K562 (cell line): ENCODE results near the gene LDB2. TPM values are rescaled to one million over a fixed set of nuclear protein-coding genes. Genes with fewer than 3 reads are reported as not detected.

Source experiments
- ATAC-seq: fragments of 200-7000 bp; cut with Tn5 transposase; 3 replicates; pipeline ENCODE4 v1.9.1; 2020; ENCODE audit warnings: moderate library complexity
- BruUV-seq: library from RNA; stranded (reverse); fragments of 400-500 nt; replicated peaks from 2 replicates; lab custom pipeline; 2021; lab: Mats Ljungman, UMichigan
- CTCF ChIA-PET: fragments of 300-600 bp; formaldehyde crosslinking; extraction: SDS; loops from one replicate; lab custom pipeline; 2021; ENCODE audit warnings: low intra/inter-chr PET ratio; lab: Yijun Ruan, JAX
- POLR2A ChIA-PET: fragments of 300-600, 350-650 bp; sonication (Branson Sonifier 250); formaldehyde crosslinking; extraction: SDS; loops from one replicate; lab custom pipeline; 2021; ENCODE audit warnings: antibody characterized with exemption, inconsistent platforms; lab: Yijun Ruan, JAX
- DNase-seq, 4 experiments: peaks; one replicate each; pipeline versions ENCODE4 v3.0.0 to v3.0.0-alpha.2; 2011 to 2018; ENCODE audit warnings: low spot score in 3 of 4, mixed read lengths in 3 of 4; ENCODE audit errors: extremely low read depth in 1 of 4
- FAIRE-seq: peaks from 2 replicates; lab custom pipeline; 2011; peaks lifted over from hg19 to GRCh38; lab: Jason Lieb, UNC
- H2AFZ ChIP-seq: 2 replicates; pipeline ENCODE4 v1.6.0; 2011; ENCODE audit warnings: low read depth, low read length, control low read depth, inconsistent platforms
- H3K27ac ChIP-seq: fragments of 200-600 bp; 3 replicates; pipeline ENCODE4 v1.8.0; 2011; ENCODE audit warnings: low read depth, mild to moderate bottlenecking, control low read depth, inconsistent platforms, low read length, moderate library complexity, mixed read lengths; ENCODE audit errors: extremely low read depth
- H3K27me3 ChIP-seq, 2 experiments: fragments of 300-600 bp in 1 of 2; 2 replicates in 1 of 2; 3 replicates in 1 of 2; pipeline versions ENCODE4 v1.6.0 to v1.8.0; 2011; ENCODE audit warnings: inconsistent platforms in 2 of 2, low read length in 2 of 2, mild to moderate bottlenecking in 1 of 2, mixed read lengths in 1 of 2, moderate library complexity in 1 of 2; ENCODE audit not compliant: control insufficient read depth in 2 of 2, insufficient read depth in 2 of 2
- H3K36me3 ChIP-seq: fragments of 300-600 bp; 3 replicates; pipeline ENCODE4 v1.8.0; 2011; ENCODE audit warnings: mild to moderate bottlenecking, low read length, inconsistent platforms; ENCODE audit not compliant: control insufficient read depth, insufficient read depth
- H3K4me1 ChIP-seq, 2 experiments: fragments of 200-600 bp in 1 of 2; replicated peaks in 1 of 2; 2 replicates in 1 of 2; 3 replicates in 1 of 2; pipeline versions ENCODE4 v1.5.1 to v1.8.0; 2011; ENCODE audit warnings: inconsistent platforms in 2 of 2, low read length in 2 of 2, mild to moderate bottlenecking in 1 of 2, mixed read lengths in 1 of 2, moderate library complexity in 1 of 2; ENCODE audit not compliant: control insufficient read depth in 2 of 2, insufficient read depth in 2 of 2
- H3K4me2 ChIP-seq: 2 replicates; pipeline ENCODE4 v1.6.1; 2011; ENCODE audit warnings: low read length, control low read depth, inconsistent platforms, mixed read lengths; ENCODE audit not compliant: insufficient read depth
- H3K4me3 ChIP-seq: fragments of 200-600 bp; sonication (generic), shearing (Covaris generic); 2 replicates; pipeline ENCODE4 v1.5.1; 2016; ENCODE audit warnings: control low read depth, inconsistent platforms
- H3K79me2 ChIP-seq: fragments of 200-600 bp; 3 replicates; pipeline ENCODE4 v1.8.0; 2011; ENCODE audit warnings: low read length, inconsistent platforms; ENCODE audit not compliant: control insufficient read depth, insufficient read depth
- H3K9ac ChIP-seq, 2 experiments: 2 replicates each; pipeline versions ENCODE4 v1.6.0 to v1.6.1; 2011; ENCODE audit warnings: low read depth in 2 of 2, low read length in 2 of 2, control low read depth in 1 of 2, inconsistent platforms in 1 of 2, mild to moderate bottlenecking in 1 of 2, mixed read lengths in 1 of 2; ENCODE audit not compliant: insufficient read depth in 1 of 2
- H3K9me1 ChIP-seq: one replicate; pipeline ENCODE4 v1.6.0; 2011; ENCODE audit warnings: inconsistent platforms, mild to moderate bottlenecking, low read length, moderate library complexity; ENCODE audit not compliant: control insufficient read depth, insufficient read depth
- H3K9me3 ChIP-seq: replicated peaks from 2 replicates; pipeline ENCODE4 v1.5.1; 2011; ENCODE audit warnings: low read depth, low read length, inconsistent platforms; ENCODE audit not compliant: control insufficient read depth, insufficient read depth
- H4K20me1 ChIP-seq: replicated peaks from 2 replicates; pipeline ENCODE4 v1.6.1; 2011; ENCODE audit warnings: low read length, inconsistent platforms, mixed read lengths; ENCODE audit not compliant: control insufficient read depth, insufficient read depth
- BCL6 ChIP-seq: fragments of 250-450 bp; sonication (Bioruptor Pico); IDR thresholded peaks from 2 replicates; pipeline ENCODE4 v1.4.0; 2020
- BRD4 ChIP-seq: fragments of 200-600 bp; sonication (generic); IDR thresholded peaks from 2 replicates; pipeline ENCODE4 v1.6.1; 2017; ENCODE audit warnings: inconsistent platforms
- BRF1 ChIP-seq: IDR thresholded peaks from 3 replicates; pipeline ENCODE4 v1.6.1; 2011; ENCODE audit warnings: borderline replicate concordance, mild to moderate bottlenecking; ENCODE audit not compliant: insufficient read length; ENCODE audit errors: extremely low read depth
- CBFA2T2 ChIP-seq: fragments of 450-650 bp; conservative IDR thresholded peaks from 2 replicates; pipeline ENCODE4 v1.6.1; 2017; ENCODE audit warnings: mild to moderate bottlenecking
- FOXO4 ChIP-seq: fragments of 450-650 bp; formaldehyde crosslinking; IDR thresholded peaks from 2 replicates; pipeline ENCODE4 v1.4.0; 2020; ENCODE audit warnings: mild to moderate bottlenecking, moderate library complexity
- GABPA ChIP-seq: fragments of 200-800 bp; sonication (Bioruptor generic); conservative IDR thresholded peaks from 2 replicates; pipeline ENCODE4 v1.6.1; 2016; ENCODE audit warnings: low read depth, missing genetic modification characterization, missing compliant biosample characterization
- GABPB2 ChIP-seq: fragments of 250-450 bp; sonication (Bioruptor Pico); conservative IDR thresholded peaks from 2 replicates; pipeline ENCODE4 v1.5.1; 2021; ENCODE audit warnings: mild to moderate bottlenecking
- IRF2 ChIP-seq: sonication (generic); formaldehyde crosslinking; IDR thresholded peaks from 2 replicates; pipeline ENCODE4 v1.8.1; 2022; ENCODE audit warnings: mild to moderate bottlenecking, missing genetic modification reagents
- JUNB ChIP-seq: fragments of 450-650 bp; formaldehyde crosslinking; conservative IDR thresholded peaks from 2 replicates; pipeline ENCODE4 v1.4.0; 2020; ENCODE audit warnings: mild to moderate bottlenecking
- KLF6 ChIP-seq: fragments of 250-450 bp; sonication (Bioruptor Pico); IDR thresholded peaks from 2 replicates; pipeline ENCODE4 v1.4.0; 2020; ENCODE audit warnings: mild to moderate bottlenecking, moderate library complexity, borderline replicate concordance
- MEF2A ChIP-seq: IDR thresholded peaks from 2 replicates; pipeline ENCODE4 v1.6.1; 2011; ENCODE audit warnings: low read depth, mild to moderate bottlenecking, low read length, moderate library complexity; ENCODE audit not compliant: control insufficient read depth
- MYC ChIP-seq, 2 experiments: fragments of 250-450 bp in 1 of 2; sonication (Bioruptor Pico) in 1 of 2; IDR thresholded peaks; 2 replicates each; pipeline versions ENCODE4 v1.5.1 to v1.6.1; 2012 to 2021; ENCODE audit warnings: low read depth in 2 of 2, borderline replicate concordance in 1 of 2, improper control_type of control experiment in 1 of 2, low read length in 1 of 2, mild to moderate bottlenecking in 1 of 2, moderate library complexity in 1 of 2
- NCOA1 ChIP-seq: fragments of 450-650 bp; IDR thresholded peaks from 2 replicates; pipeline ENCODE4 v1.6.1; 2016; ENCODE audit warnings: low read depth
- NFIC ChIP-seq: fragments of 450-650 bp; IDR thresholded peaks from 2 replicates; pipeline ENCODE4 v1.6.1; 2017; ENCODE audit warnings: mild to moderate bottlenecking, inconsistent platforms
- SOX6 ChIP-seq: fragments of 450-650 bp; IDR thresholded peaks from 2 replicates; pipeline ENCODE4 v1.6.1; 2014; ENCODE audit warnings: mild to moderate bottlenecking
- SP2 ChIP-seq: IDR thresholded peaks from 2 replicates; pipeline ENCODE4 v1.6.1; 2011; ENCODE audit warnings: mild to moderate bottlenecking, low read depth, low read length, moderate library complexity; ENCODE audit not compliant: poor library complexity, severe bottlenecking; ENCODE audit errors: extremely low read depth
- SREBF1 ChIP-seq: fragments of 150-350 bp; IDR thresholded peaks from 2 replicates; pipeline ENCODE4 v1.6.1; 2014; ENCODE audit warnings: antibody characterized with exemption, low read depth, low read length, borderline replicate concordance
- TARDBP ChIP-seq: fragments of 450-650 bp; IDR thresholded peaks from 2 replicates; pipeline ENCODE4 v1.6.1; 2016
- TCFL5 ChIP-seq: fragments of 250-450 bp; sonication (Bioruptor Pico); conservative IDR thresholded peaks from 2 replicates; pipeline ENCODE4 v1.6.1; 2021; ENCODE audit warnings: mild to moderate bottlenecking, moderate library complexity, matching md5 sums
- USF2 ChIP-seq: sonication (generic); formaldehyde crosslinking; IDR thresholded peaks from 2 replicates; pipeline ENCODE4 v1.5.0; 2020; ENCODE audit warnings: missing genetic modification reagents
- ZKSCAN3 ChIP-seq: fragments of 250-450 bp; sonication (Bioruptor Pico); IDR thresholded peaks from 2 replicates; pipeline ENCODE4 v1.4.0; 2020
- ZNF239 ChIP-seq: fragments of 250-450 bp; sonication (Bioruptor Pico); IDR thresholded peaks from 2 replicates; pipeline ENCODE4 v1.4.0; 2020; ENCODE audit warnings: mild to moderate bottlenecking
- ZNF41 ChIP-seq: fragments of 250-450 bp; sonication (Bioruptor Pico); conservative IDR thresholded peaks from 2 replicates; pipeline ENCODE4 v1.4.0; 2020; ENCODE audit warnings: mild to moderate bottlenecking
- WGBS: fragments of 100-300 bp; shearing (Covaris generic); methylation state at CpG from one replicate; pipeline ENCODE4 v1.1.6; 2016; ENCODE audit warnings: low coverage, mixed read lengths; ENCODE audit not compliant: insufficient coverage; ENCODE audit errors: missing lambda C conversion rate; 5-methylcytosine and 5-hydroxymethylcytosine counted together
- in situ Hi-C: fragments of 300-500 bp; cut with MboI; formaldehyde crosslinking; loops from 4 replicates; pipeline ENCODE4 v1.15.0; 2018; ENCODE audit warnings: inconsistent platforms, mixed read lengths
- intact Hi-C: fragments of 100-400 bp; cut with micrococcal nuclease; formaldehyde crosslinking; loops from 2 replicates; pipeline ENCODE4 v1.14.2; 2022
- polyA plus RNA-seq, 8 experiments: library from polyadenylated mRNA; depleted of rRNA in 4 of 8; stranded (reverse) in 5 of 8; unstranded in 3 of 8; fragments of >200 nt; fragmentation: Nextera tagmentation in 2 of 8; fragmentation: Illumina TruSeq in 1 of 8; extraction: Ambion mirVana in 2 of 8; extraction: Trizol in 1 of 8; gene quantifications; 2 replicates each; pipeline versions ENCODE4 v1.2.1 to v1.2.3, GENCODE V29; 2011 to 2014; ENCODE audit warnings: inconsistent platforms in 1 of 8, missing spikeins in 1 of 8
- total RNA-seq, 7 experiments: library from RNA; depleted of rRNA in 6 of 7; stranded (reverse); fragments of >200 nt in 6 of 7; fragmentation: Illumina TruSeq in 2 of 7; extraction: Trizol in 2 of 7; gene quantifications; 2 replicates each; pipeline versions ENCODE4 v1.2.1 to v1.2.3, GENCODE V29; 2011 to 2021; ENCODE audit warnings: low replicate concordance in 1 of 7

LDB2 gene
- total and polyA plus RNA-seq, 9 of the 15 experiments (the other 6 are each of a cell fraction or from before 2014, with no cell fraction given), result 0.10 to 0.20 TPM; not detected in 7

- TF ChIP-seq ZNF239 (CRISPR knock-in tag), result no peak
- TF ChIP-seq MYC (IDR thresholded peaks at IDR 0.05; ENCODE audit: low read depth, low read length), result no peak
- no peak for TF ChIP-seq MYC (CRISPR knock-in tag; IDR thresholded peaks at IDR 0.05; ENCODE audit: borderline replicate concordance, low read depth)
- TF ChIP-seq KLF6 (CRISPR knock-in tag), result no peak
- TF ChIP-seq USF2 (CRISPR knock-in tag), result no peak
- no peak for TF ChIP-seq NCOA1
Observed at GRCh38 chr4:16695896-16696295, 202.5 kb downstream of the LDB2 start (continued).

- WGBS, result 0% methylated on average over 4 of the region's 4 CpGs
- no peak for TF ChIP-seq ZNF41 (CRISPR knock-in tag)
- TF ChIP-seq CBFA2T2, result no peak
- no peak for TF ChIP-seq BRD4
- no peak for TF ChIP-seq FOXO4 (CRISPR knock-in tag)
- no peak for TF ChIP-seq ZKSCAN3
- TF ChIP-seq MEF2A, result no peak
- TF ChIP-seq SREBF1, result no peak
- no peak for TF ChIP-seq NFIC
- no peak for TF ChIP-seq GABPB2 (CRISPR knock-in tag)
- no peak for TF ChIP-seq GABPA (tag)
- no peak for TF ChIP-seq BRF1
- no peak for TF ChIP-seq IRF2 (CRISPR knock-in tag)
- TF ChIP-seq TARDBP, result no peak
- no peak for TF ChIP-seq NCOA1
- no peak for TF ChIP-seq JUNB (CRISPR knock-in tag)
- no peak for TF ChIP-seq SP2
- TF ChIP-seq SOX6, result no peak
- no peak for TF ChIP-seq BCL6 (CRISPR knock-in tag)
- no peak for TF ChIP-seq TCFL5 (CRISPR knock-in tag)
Observed at GRCh38 chr4:16694884-16695276, 203.6 kb downstream of the LDB2 start.

More at GRCh38 chr4:16694884-16695276, 203.6 kb downstream of the LDB2 start:
- Histone ChIP-seq H3K4me1 (no peaks in the 10 kb centered on the region), H3K9me3 (no peaks in the 10 kb centered on the region), H4K20me1 (no peaks in the 10 kb centered on the region), H3K27me3 (peaks cover 0 to 4% of the 10 kb centered on the region in 2 experiments; a peak in 2 of 5 replicates), H3K4me2 (no peak overlapping the region), H2AFZ (no peak overlapping the region), H3K9me1 (no peaks in the 10 kb centered on the region), H3K36me3 (no peaks in the 10 kb centered on the region), H3K79me2 (no peaks in the 10 kb centered on the region), H3K27ac (no peak overlapping the region), H3K9ac (no peak overlapping the region), H3K4me3 (no peak overlapping the region)
- no peak for DNase-seq
- intact Hi-C loops, result no loop called here
- POLR2A ChIA-PET, result interaction anchor here (0.6 kb wide), 1 partner anchor 296 kb away, joined by 4 read pairs; no protein-coding TSS in a partner anchor
- FAIRE-seq, result no peak
- ATAC-seq, result no peak
- in situ Hi-C loops, result no loop called here
- BruUV-seq, result no TSS peak
- CTCF ChIA-PET, result no interaction called here
